IPS-NIHi7 (cell line): Measurements from ENCODE around the gene MRPS23.

Experiments
- DNase-seq: peaks from one replicate; pipeline ENCODE4 v3.0.0; 2012; ENCODE audit warnings: mixed read lengths; ENCODE audit errors: extremely low spot score

MRPS23 gene

GRCh38 chr17:57838453-57838852, 11.4 kb downstream of the MRPS23 start:
- no peak for DNase-seq

GRCh38 chr17:57835333-57835900, 14.4 kb downstream of the MRPS23 start:
- DNase-seq: no peak

- peak; percentile 51 for DNase-seq
These were observed 15.6 kb downstream of the MRPS23 start for GRCh38 chr17:57834146-57834741.

GRCh38 chr17:57833179-57833939, 16.5 kb downstream of the MRPS23 start:
- DNase-seq: peak; percentile 68

- DNase-seq: no peak
These were observed 17.3 kb downstream of the MRPS23 start for GRCh38 chr17:57832314-57833178.

GRCh38 chr17:57830880-57831279, 19.0 kb downstream of the MRPS23 start:
- peak; percentile 31 for DNase-seq

GRCh38 chr17:57823469-57824401, 26.1 kb downstream of the MRPS23 start:
- no peak for DNase-seq

- no peak for DNase-seq
These were observed 30.0 kb downstream of the MRPS23 start for GRCh38 chr17:57819867-57820266.

GRCh38 chr17:57819285-57819684, 30.6 kb downstream of the MRPS23 start:
- no peak for DNase-seq

- no peak for DNase-seq
These were observed 31.8 kb downstream of the MRPS23 start for GRCh38 chr17:57818066-57818465.

- DNase-seq: no peak
These were observed 32.5 kb downstream of the MRPS23 start for GRCh38 chr17:57817299-57817698.

GRCh38 chr17:57814421-57814820, 35.4 kb downstream of the MRPS23 start:
- no peak for DNase-seq

GRCh38 chr17:57811638-57812280, 38.1 kb downstream of the MRPS23 start:
- peak; percentile 31 for DNase-seq

- DNase-seq: no peak
These were observed 38.9 kb downstream of the MRPS23 start for GRCh38 chr17:57810721-57811637.

- no peak for DNase-seq
These were observed 40.0 kb downstream of the MRPS23 start for GRCh38 chr17:57809879-57810278.

GRCh38 chr17:57808882-57809281, 41.0 kb downstream of the MRPS23 start:
- DNase-seq: no peak

GRCh38 chr17:57806167-57806830, 43.5 kb downstream of the MRPS23 start:
- no peak for DNase-seq

- no peak for DNase-seq
These were observed 46.8 kb downstream of the MRPS23 start for GRCh38 chr17:57803021-57803420.
